Epithelial cell of alveolus of lung (primary cell): ENCODE measurements around the gene OOSP4B. TPM values are rescaled to one million over a fixed set of nuclear protein-coding genes. Genes with fewer than 3 reads are reported as not detected.

Experiments
- total RNA-seq: library from RNA; depleted of rRNA; stranded (reverse); fragments of >200 nt; gene quantifications from 2 replicates; pipeline ENCODE4 v1.2.1, GENCODE V29; 2015

The OOSP4B gene
- not detected in 2 replicates for total RNA-seq

DNA sequence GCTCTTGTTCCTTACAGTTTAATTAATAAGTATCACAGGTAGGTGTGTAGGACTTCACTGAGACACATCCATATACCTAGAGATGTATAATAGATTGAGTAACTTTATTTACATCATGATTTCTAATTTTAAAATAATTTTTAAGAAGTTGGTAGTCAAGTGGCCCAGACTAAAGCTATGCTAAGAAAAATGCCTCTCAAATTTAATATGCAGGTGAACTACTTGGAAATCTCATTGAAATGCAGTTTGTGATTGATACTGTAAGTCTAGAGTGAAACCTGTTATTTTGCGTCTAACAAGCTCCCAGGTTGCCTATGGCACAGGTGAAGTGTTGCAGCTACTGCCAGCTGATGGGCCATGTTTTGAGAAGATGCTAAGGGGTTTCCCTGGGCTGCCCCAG lies at the start of gene OOSP4B:
Gene OOSP4B (plus strand): TSS at position 301 of the 400 bp plus-strand sequence.

GRCh38 chr11:60040109-60040508 lies 23.1 kb downstream of the OOSP4B start, which contains the start of gene OOSP2:
OOSP2 (plus strand) TSS chr11:60040409; CDS start chr11:60040460, 51 bp downstream.

GRCh38 chr11:60056349-60056969 lies 39.5 kb downstream of the OOSP4B start, which contains the start of gene MS4A3:
MS4A3 (plus strand) TSS chr11:60056665; CDS start chr11:60061161, 4,496 bp downstream.

Other genes starting within 250 kb of the OOSP4B start
- gene MRPL16, start 206.4 kb upstream of the OOSP4B start, total RNA-seq, result 57.1 and 71.9 TPM in 2 replicates
- not detected in 2 replicates for gene CBLIF, start 171.7 kb upstream of the OOSP4B start, total RNA-seq
- gene TCN1, start 150.7 kb upstream of the OOSP4B start, total RNA-seq, result not detected in 2 replicates
- gene OOSP3, start 138.4 kb upstream of the OOSP4B start, total RNA-seq, result not detected in 2 replicates
- not detected in 2 replicates for gene OOSP1, start 78.7 kb upstream of the OOSP4B start, total RNA-seq
- gene OOSP4A, start 53.1 kb upstream of the OOSP4B start, total RNA-seq, result not detected in 2 replicates
- gene OOSP2, start 23.2 kb downstream of the OOSP4B start, total RNA-seq, result not detected in 2 replicates
- gene MS4A3, start 39.5 kb downstream of the OOSP4B start, total RNA-seq, result not detected in 2 replicates
- not detected in 2 replicates for gene MS4A2, start 71.5 kb downstream of the OOSP4B start, total RNA-seq
- not detected in 2 replicates for gene MS4A6A, start 165.9 kb downstream of the OOSP4B start, total RNA-seq
- not detected in 2 replicates for gene MS4A4E, start 226.0 kb downstream of the OOSP4B start, total RNA-seq